ENCODE data around the gene ANKUB1. TPM values are rescaled to one million over a fixed set of nuclear protein-coding genes. Genes with fewer than 3 reads are reported as not detected.

The ANKUB1 gene
- total RNA-seq, 1 donor from 2014 or later, result not detected

GRCh38 chr3:149809699-149810098, 17.3 kb upstream of the ANKUB1 start:
- Mint-ChIP-seq H3K9me3 (no peaks in the 10 kb centered on the region), H3K27me3 (ENCODE audit: insufficient read depth, low read depth) (peaks cover 2% of the 10 kb centered on the region), H3K4me1 (peaks cover 14% of the 10 kb centered on the region), H3K36me3 (no peaks in the 10 kb centered on the region), H3K4me3 (no peak overlapping the region), H3K27ac (no peak overlapping the region)
- TF ChIP-seq EZH2phosphoT487 (IDR thresholded peaks at IDR 0.05) (no peak), EZH2 (IDR thresholded peaks at IDR 0.05) (no peak), CTCF (IDR thresholded peaks at IDR 0.05) (no peak)
- Histone ChIP-seq H3K36me3 (no peaks in the 10 kb centered on the region), H3K4me2 (no peak overlapping the region), H3F3A (ENCODE audit: low read depth) (peaks cover 30% of the 10 kb centered on the region), H3K4me1 (peaks cover 7% of the 10 kb centered on the region), H3K79me2 (ENCODE audit: low read depth) (peaks cover 9% of the 10 kb centered on the region), H3K9me3 (ENCODE audit: low read depth) (no peaks in the 10 kb centered on the region), H3K4me3 (no peak overlapping the region), H4K20me1 (ENCODE audit: low read depth) (peaks cover 14% of the 10 kb centered on the region), H3K27ac (no peak overlapping the region), H2AFZ (replicated peaks) (no peak overlapping the region), H3K9ac (no peak overlapping the region), H3K27me3 (no peaks in the 10 kb centered on the region)
- DNase-seq (ENCODE audit: low spot score), result no peak

- Histone ChIP-seq H3K9me3 (ENCODE audit: low read depth) (no peaks in the 10 kb centered on the region), H3K4me1 (no peaks in the 10 kb centered on the region), H3K79me2 (ENCODE audit: low read depth) (no peaks in the 10 kb centered on the region), H3K27ac (no peak overlapping the region), H3K4me2 (no peak overlapping the region), H3K4me3 (no peak overlapping the region), H3K9ac (no peak overlapping the region), H3F3A (ENCODE audit: low read depth) (peaks cover 16% of the 10 kb centered on the region), H2AFZ (replicated peaks) (peak overlapping the region; percentile 26), H3K36me3 (no peaks in the 10 kb centered on the region), H3K27me3 (no peaks in the 10 kb centered on the region), H4K20me1 (ENCODE audit: low read depth) (no peaks in the 10 kb centered on the region)
- H3K9me3 Mint-ChIP-seq, result no peaks in the 10 kb centered on the region
- H3K27me3 Mint-ChIP-seq (ENCODE audit: insufficient read depth, low read depth), result peaks cover 2% of the 10 kb centered on the region
- H3K36me3 Mint-ChIP-seq, result no peaks in the 10 kb centered on the region
- no peak overlapping the region for H3K4me3 Mint-ChIP-seq
- H3K4me1 Mint-ChIP-seq, result peaks cover 7% of the 10 kb centered on the region
- DNase-seq (ENCODE audit: low spot score), result peak; percentile 67
- TF ChIP-seq EZH2 (IDR thresholded peaks at IDR 0.05), result no peak
- TF ChIP-seq EZH2phosphoT487 (IDR thresholded peaks at IDR 0.05), result no peak
- TF ChIP-seq CTCF (IDR thresholded peaks at IDR 0.05), result peak; percentile 86
- no peak overlapping the region for H3K27ac Mint-ChIP-seq
These were observed 16.0 kb upstream of the ANKUB1 start for GRCh38 chr3:149808209-149808829.

DNA sequence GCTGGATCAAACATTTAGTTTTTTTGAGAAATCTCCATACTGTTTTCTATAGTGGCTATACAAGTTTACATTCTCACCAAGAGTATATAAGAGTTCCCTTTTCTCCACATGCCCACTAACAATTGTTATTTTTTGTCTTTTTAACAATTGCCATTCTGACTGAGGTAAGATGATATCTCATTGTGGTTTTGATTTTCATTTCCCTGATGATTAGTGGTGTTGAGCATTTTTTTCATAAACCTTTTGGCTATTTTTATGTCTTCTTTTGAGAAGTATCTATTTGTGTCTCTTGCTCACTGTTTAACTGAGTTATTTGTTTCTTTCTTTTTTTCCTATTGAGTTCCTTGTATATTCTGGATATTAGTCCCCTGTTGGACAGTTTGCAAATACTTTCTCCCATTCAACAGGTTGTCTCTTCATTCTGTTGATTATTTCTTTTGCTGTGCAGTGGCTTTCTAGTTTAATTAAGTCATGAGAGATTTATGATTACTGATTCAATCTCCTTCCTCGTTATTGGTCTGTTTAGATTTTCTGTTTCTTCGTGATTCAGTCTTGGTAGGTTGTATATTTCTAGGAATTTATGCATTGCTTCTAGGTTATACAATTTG, 13.9 kb upstream of the ANKUB1 start:
- H3K79me2 ChIP-seq (ENCODE audit: low read depth), result no peaks in the 10 kb centered on the region
- TF ChIP-seq EZH2 (IDR thresholded peaks at IDR 0.05), result no peak
- TF ChIP-seq EZH2phosphoT487 (IDR thresholded peaks at IDR 0.05), result no peak
- no peak for TF ChIP-seq CTCF (IDR thresholded peaks at IDR 0.05)
- no peak overlapping the region for H3K9ac ChIP-seq
- no peak overlapping the region for H3K4me3 ChIP-seq
- H3F3A ChIP-seq (ENCODE audit: low read depth), result no peaks in the 10 kb centered on the region
- H2AFZ ChIP-seq (replicated peaks), result no peak overlapping the region
- Mint-ChIP-seq H3K27me3 (ENCODE audit: insufficient read depth, low read depth) (no peaks in the 10 kb centered on the region), H3K9me3 (no peaks in the 10 kb centered on the region), H3K4me3 (no peak overlapping the region), H3K27ac (no peak overlapping the region), H3K36me3 (no peaks in the 10 kb centered on the region), H3K4me1 (peaks cover 3% of the 10 kb centered on the region)
- no peaks in the 10 kb centered on the region for H3K9me3 ChIP-seq (ENCODE audit: low read depth)
- H3K4me1 ChIP-seq, result no peaks in the 10 kb centered on the region
- no peaks in the 10 kb centered on the region for H3K27me3 ChIP-seq
- no peak for DNase-seq (ENCODE audit: low spot score)
- H3K27ac ChIP-seq, result no peak overlapping the region
- no peaks in the 10 kb centered on the region for H3K36me3 ChIP-seq
- H3K4me2 ChIP-seq, result no peak overlapping the region
- no peaks in the 10 kb centered on the region for H4K20me1 ChIP-seq (ENCODE audit: low read depth)

Data from neural progenitor cell (in vitro differentiated cells).